GM18499 (cell line): Measurements from ENCODE around the gene PDLIM7.

Source experiments
- ATAC-seq: cut with Tn5 transposase; IDR thresholded peaks from one replicate; pipeline ENCODE4 v1.9.1; 2021; ENCODE audit warnings: moderate number of reproducible peaks; ENCODE audit not compliant: insufficient read depth, unreplicated experiment

PDLIM7 gene

DNA sequence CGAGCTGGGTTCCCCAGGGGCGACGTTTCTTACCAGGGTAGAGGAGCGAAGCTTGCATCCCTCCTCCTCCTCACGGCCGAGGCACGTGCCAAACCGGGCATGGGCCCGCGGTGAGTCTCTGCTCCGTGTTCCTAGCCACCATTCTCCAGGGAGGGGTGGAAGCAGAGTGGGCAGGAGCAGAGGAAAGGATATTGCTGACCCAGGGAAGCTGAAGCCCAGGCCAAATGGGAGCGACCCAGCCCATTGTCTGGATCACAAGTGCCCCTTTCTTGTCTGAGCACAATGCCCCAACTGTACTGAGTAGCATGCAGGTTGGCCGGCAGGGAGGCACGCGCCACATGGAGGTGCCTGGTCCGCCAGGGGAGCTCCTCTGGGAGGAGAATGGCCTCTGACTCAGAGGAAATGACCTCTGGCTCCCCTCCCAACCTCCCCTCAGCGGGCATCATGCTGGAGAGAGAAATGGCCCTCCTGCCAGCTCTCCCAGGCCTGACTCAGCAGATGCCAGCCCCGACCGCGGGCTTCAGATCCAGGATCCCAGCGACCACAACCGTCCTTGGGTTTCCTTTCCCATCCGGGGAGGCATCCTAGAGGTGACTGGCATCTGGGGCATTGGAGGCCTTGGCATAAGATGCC lies 49.7 kb downstream of the PDLIM7 start:
- no peak for ATAC-seq

GRCh38 chr5:177447066-177447610 lies 50.3 kb downstream of the PDLIM7 start:
- no peak for ATAC-seq

DNA sequence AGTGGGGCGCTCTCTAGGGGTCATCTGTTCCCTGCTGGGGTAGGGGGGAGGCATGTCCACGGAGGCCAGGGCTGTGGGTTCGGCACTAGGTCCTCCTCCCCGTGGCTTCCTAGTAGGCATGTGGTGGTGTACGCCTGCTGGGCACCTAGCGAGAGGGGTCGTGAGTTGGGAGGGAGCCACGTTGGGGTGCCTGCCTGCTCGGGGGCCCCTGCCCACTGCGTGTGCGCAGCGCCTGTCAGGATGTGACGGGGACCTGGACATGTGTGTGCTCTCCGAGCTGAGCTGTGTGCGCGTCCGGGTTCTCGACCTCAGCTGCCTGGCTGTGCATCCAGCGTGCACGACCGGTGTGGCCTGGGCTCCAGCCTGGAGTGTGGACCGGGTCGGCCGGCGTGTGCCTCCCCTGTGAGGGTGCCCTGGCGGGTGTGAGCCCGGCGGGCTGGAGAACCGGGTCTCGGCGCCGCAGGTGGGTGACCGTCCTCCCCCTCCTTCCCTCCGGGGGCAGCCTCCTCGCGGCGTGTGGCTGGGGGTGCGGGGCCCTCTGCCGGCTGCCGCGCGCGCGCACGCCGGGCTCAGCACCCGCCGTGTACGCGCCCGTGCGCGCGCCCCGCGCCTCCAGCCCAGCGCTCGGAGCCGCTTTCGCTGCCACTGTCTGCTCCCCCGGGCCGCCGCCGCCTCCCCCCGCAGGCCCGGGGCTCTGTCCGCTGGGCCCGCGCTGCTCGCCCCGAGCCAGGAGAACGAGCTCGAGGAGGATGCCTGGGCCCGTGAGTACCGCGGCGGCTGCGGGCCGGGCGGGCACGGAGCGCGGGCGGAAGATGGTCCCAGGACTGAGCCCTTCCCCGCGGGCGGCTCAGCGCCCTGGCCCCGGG lies 51.0 kb downstream of the PDLIM7 start, which contains the start of gene PRR7:
PRR7 (plus strand) TSS at position 615 of the 866 bp plus-strand sequence. CDS start 8,254 bp downstream, outside the sequence.
- ATAC-seq = no peak

GRCh38 chr5:177445917-177446199 lies 51.5 kb downstream of the PDLIM7 start:
- no peak for ATAC-seq

DNA sequence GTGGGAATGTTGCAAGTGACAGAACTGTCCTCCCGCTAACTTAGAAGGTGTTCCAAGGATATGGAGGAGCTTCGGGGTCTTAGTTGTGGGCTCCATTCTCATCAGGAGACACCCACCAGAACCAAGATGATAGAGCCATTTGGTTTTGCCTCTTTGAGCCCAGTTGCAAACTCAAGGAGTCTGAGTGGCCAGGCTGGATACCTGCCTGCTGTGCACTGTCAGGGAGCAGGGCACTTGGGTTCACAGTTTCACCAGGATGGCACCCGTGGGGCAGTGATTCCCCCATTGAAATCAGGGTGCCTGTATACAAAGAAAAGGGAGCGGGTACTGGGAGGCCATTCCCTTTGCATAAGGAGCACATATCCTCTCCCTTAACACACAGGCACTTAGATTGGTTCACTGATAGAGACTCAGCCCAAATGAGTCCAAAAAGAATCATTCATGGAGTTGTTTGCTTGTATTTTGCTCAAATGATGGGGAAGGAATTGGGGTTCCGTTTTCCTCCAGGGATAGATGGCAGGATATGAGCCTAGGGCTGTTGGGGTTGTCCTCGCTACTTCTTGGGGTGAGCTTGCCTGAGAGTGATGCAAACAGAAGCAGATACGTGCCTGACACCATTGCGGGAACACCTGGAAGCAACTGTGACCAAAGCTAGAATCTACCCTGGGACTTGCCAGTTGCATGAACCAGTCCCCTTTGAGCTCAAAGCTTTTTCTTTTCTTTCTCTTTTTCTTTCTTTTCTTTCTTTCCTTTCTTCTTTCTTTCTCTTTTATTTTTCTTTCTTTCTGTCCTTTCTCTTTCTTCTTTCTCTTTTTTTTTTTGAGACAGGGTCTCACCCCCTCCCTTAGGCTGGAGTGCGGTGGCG lies 52.1 kb downstream of the PDLIM7 start:
- no peak for ATAC-seq

DNA sequence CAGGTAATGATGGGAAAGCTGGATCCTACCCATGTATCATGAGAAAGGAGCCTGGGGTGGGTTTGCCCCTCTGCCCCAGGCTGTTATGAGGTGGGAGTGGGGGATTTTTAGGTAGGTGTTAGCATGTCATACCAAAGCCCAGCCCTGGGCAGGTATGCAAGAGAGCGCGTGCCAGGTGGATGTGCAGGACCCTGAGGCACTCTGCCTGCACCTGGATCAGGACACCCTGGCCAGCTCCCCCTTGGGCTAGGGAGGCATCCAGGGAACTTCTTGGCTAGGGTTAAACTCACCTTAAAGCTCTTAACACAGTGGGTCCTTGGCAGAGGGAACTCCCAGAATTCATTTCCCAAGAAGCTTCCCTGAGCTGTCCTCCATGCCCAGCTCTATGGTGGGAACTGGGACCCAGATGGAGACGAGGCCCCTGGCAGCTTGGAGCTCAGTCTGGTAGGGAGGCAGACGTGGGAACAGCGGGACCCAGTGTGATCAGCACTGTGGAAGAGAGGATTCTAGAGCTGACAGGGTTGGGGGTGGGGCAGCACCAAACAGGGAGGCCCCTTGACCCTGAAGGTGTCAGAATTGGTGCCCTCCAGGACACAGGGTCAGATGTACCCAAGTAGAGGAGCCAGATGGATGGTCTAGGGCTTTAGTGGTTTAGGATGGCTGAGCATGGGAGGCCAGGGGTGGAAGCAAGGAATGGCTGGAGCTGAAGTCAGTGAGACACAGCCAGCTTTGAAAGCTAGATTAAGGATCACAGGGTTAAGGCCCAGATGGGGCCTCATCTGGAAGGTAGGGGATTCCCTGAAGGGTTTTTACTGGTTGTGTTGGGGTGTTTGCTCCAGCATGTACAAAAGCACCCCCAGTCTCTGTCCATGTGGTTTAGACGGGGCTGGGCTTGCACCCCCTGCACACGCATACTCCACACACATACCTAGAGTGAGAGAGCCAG lies 53.0 kb downstream of the PDLIM7 start:
- no peak for ATAC-seq

- no peak for ATAC-seq
Observed at GRCh38 chr5:177443144-177443983, 54.0 kb downstream of the PDLIM7 start.

DNA sequence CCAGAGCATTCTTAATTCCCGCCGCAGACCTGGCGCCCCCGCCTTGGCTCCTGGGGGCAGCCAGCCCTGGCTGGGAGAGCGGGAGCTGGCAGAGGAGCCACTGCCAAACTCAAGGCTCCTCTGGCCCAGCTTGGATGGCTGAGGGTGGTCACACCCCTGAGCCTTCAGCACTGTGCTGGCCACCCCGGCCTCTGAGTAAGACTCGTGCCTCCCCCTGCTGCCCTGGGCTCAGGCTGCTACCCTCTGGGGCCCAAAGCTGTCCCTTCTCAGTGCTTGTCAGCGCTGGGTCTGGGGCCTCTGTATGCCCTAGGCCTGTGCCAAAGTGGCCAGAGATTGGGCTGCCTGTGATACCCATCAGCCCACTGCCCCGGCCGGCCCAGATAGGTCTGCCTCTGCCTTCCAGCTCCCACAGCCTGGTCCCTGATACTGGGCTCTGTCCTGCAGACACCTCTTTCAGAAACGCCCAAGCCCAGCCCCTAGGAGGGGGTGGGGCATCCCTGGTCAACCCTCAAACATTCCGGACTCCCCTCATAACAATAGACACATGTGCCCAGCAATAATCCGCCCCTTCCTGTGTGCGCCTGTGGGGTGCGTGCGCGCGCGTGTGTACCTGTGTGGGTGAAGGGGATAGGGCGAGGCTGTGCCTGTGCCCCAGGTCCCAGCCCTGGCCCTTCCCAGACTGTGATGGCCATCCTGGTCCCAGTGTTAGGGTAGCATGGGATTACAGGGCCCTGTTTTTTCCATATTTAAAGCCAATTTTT lies 55.2 kb downstream of the PDLIM7 start:
- no peak for ATAC-seq

DNA sequence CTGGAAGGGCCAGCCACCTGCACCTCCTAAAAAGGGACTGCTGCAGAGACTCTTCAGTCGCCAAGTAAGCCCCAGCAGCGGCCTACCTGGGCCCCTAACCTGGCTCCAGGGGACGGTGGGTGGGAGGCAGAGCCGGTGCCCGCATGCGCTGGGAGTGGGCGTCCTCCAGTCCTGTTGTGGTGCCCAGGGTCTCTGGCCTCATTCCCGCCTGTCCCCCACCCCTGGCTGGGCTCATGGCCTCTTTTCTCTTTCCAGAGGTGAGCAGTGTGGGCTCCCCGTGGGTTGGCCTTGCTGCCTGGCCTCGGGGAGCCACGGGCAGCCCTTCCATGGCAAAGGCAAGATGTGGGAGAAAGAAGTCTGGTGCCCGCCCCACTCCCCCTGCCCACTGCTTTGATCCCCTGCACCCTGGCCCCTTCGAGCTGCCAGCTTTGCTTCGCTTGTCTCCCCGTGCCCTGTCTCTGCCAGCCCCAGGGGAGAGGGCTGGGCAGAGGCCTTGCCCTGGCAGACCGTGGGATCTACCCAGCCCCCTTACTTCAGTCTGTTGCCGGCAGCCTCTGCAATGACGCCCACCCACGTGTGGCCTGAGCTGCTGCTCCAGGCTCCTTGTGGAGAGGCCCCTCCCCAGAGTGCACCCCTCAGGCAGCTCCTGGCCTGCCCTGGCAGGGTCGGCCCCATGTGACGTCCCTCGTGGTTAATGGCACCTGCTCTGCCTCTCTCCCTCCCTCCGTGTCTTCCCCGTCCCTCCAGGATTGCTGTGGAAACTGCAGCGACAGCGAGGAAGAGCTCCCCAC lies 56.2 kb downstream of the PDLIM7 start:
- no peak for ATAC-seq

- ATAC-seq = no peak
Observed at GRCh38 chr5:177440211-177440989, 57.0 kb downstream of the PDLIM7 start.

DNA sequence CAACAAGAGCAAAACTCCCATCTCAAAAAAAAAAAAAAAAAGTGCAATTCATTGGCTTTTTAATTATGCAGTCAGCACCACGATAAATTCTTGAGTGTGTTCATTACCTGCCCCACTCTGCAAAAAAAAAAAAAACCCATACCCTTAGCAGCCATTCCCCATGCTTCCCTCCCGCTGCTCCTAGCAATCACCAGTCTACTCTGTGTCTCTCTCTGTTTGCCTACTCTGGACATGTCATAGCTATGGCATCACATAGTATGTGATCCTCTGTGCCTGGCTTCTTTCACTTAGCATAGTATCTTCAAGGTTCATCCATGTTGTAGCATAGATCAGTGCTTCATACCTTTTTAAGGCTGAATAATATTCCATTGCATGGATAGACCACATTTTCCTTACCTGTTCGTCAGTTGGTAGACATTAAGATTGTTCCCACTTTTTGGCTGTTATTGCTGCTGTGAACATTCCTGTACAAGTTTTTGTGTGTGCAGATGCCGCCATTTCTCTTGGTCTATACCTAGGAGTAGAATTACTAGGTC lies 57.8 kb downstream of the PDLIM7 start:
- ATAC-seq = no peak

GRCh38 chr5:177438468-177438867 lies 58.9 kb downstream of the PDLIM7 start:
- ATAC-seq = no peak

DNA sequence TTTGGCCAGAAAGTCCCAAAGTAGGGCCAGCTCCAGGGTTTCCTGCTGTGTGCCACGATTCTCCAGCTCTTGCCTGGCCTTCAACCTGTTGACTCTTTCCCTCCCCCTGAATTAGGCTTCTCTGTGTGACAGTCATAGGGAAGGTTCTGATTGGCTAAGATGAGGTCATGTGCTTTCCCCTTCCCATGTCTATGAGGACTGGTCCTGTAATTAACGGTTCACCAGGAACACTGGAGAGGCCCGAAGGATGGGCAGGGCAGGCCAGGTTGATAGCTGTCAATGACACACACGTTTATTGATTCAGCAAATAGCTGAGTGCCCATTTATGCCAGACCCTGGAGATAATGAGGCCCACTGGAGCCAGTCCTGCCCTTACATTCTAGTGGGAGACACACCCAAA lies 59.8 kb downstream of the PDLIM7 start:
- no peak for ATAC-seq

GRCh38 chr5:177435847-177436536 lies 61.4 kb downstream of the PDLIM7 start:
- no peak for ATAC-seq

- ATAC-seq = no peak
Observed at GRCh38 chr5:177434942-177435738, 62.3 kb downstream of the PDLIM7 start.
